SU-DHL-6 (cell line): Measurements from ENCODE around the gene TFRC.

Experiments used
- CTCF ChIP-seq: fragments of 200-600 bp; sonication (generic); IDR thresholded peaks from one replicate; pipeline ENCODE4 v1.5.1; 2017; ENCODE audit warnings: antibody characterized with exemption, mild to moderate bottlenecking, low read length, moderate library complexity; ENCODE audit not compliant: insufficient read depth, poor library complexity, severe bottlenecking
- EZH2phosphoT487 ChIP-seq: fragments of 200-600 bp; sonication (generic), shearing (Covaris generic); conservative IDR thresholded peaks from 2 replicates; pipeline ENCODE4 v1.6.1; 2018; ENCODE audit warnings: mild to moderate bottlenecking, antibody characterized with exemption, low read length, moderate library complexity, mixed read lengths

DNA sequence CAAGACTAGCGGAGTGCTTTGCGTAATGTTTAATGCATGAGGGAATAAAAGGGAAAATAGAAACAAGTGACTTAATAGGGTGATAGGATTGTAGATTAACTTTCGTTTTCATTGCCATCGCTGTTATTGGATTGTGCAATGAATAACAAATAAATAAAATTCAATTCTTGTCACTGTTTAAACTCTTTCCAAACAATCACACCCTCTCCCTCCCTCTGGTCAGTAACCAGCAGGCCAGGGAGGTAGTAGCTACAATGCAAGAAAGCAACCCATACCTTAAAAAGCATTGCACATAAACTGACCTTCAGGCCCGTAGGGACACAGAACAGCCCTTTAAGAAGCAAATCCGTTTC is 705 bp upstream of the TFRC start:
- TF ChIP-seq CTCF (no peak), EZH2phosphoT487 (no peak)
